GM21423 (cell line): ENCODE measurements around the gene CLIC2.
"Not testable (repeated sequence)": the region's sequence is repeated elsewhere in the genome, so short reads cannot be mapped to it uniquely, and the experiment has no call there.

Source experiments
- ATAC-seq: cut with Tn5 transposase; IDR thresholded peaks from one replicate; pipeline ENCODE4 v1.9.1; 2021; ENCODE audit warnings: mild to moderate bottlenecking, moderate library complexity; ENCODE audit not compliant: unreplicated experiment

The CLIC2 gene

GRCh38 chrX:155334486-155335336 is at the start of gene CLIC2:
CLIC2 (minus strand) TSS chrX:155334614; CDS start chrX:155334427, 187 bp downstream.
- ATAC-seq = peak; percentile 63

- peak; percentile 43 for ATAC-seq
These were observed 48.1 kb upstream of the CLIC2 start for GRCh38 chrX:155382529-155382967.

DNA sequence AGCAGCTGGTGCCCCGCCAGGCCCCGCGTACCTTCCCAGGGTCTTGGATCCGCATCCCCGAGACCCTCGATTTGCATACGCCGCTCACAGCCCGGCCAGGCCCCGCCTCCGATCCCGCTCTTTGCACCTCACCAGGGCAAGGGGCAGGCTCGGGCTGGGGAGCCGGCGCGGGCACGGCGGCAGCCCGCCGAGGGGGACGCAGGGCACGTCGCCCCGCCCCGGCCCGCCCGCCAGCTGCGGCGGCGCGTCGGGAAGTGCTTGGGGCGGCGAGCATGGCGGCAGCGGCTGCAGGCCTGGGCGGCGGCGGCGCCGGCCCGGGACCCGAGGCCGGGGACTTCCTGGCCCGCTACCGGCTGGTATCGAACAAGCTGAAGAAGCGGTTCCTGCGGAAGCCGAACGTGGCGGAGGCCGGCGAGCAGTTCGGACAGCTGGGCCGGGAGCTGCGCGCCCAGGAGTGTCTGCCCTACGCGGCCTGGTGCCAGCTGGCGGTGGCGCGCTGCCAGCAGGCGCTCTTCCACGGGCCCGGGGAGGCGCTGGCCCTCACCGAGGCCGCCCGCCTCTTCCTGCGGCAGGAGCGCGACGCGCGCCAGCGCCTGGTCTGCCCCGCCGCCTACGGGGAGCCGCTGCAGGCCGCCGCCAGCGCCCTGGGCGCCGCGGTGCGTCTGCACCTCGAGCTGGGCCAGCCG is 47.6 kb upstream of the CLIC2 start, which contains the start of gene F8A2:
Gene F8A2 (plus strand): TSS at position 253 of the 686 bp plus-strand sequence. CDS start 20 bp downstream, at position 273.
- peak; percentile 76 for ATAC-seq

- not testable (repeated sequence) for ATAC-seq
These were observed 45.4 kb upstream of the CLIC2 start for GRCh38 chrX:155379802-155380201.

DNA sequence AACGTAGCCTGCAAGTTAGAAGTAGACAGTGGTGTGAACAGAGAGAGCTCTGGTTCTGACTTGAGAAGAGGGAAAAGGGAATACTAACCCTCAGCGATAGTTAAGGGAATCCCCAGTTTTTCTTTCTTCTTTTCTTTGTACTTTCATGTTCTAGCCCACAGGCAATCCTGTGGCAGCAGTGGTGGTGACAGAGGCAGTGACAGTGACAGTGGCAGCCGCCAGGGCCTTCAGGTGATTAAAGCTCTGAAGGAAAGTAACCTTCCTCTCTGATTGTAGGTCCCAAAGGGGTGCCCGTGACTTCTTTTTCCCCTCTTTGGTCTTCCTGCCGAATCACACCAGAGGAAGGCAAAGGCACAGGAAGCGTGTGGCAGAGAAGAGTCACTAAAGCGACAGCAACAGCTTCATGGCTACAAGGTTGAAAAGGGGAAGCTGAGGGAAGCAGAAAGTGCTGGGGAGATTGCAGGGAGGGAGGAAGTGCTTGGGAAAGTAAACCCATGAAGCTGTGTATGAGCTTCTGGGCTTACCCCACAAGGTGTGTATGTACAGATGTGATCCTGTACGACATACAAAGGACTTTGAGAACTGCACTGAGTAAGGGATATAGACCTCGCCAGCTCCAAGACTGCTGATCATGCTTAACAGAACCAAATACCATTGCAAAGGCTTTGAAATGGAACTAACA is 39.5 kb upstream of the CLIC2 start:
- ATAC-seq = peak; percentile 90

- not testable (repeated sequence) for ATAC-seq
These were observed 29.3 kb upstream of the CLIC2 start for GRCh38 chrX:155363712-155364111.

DNA sequence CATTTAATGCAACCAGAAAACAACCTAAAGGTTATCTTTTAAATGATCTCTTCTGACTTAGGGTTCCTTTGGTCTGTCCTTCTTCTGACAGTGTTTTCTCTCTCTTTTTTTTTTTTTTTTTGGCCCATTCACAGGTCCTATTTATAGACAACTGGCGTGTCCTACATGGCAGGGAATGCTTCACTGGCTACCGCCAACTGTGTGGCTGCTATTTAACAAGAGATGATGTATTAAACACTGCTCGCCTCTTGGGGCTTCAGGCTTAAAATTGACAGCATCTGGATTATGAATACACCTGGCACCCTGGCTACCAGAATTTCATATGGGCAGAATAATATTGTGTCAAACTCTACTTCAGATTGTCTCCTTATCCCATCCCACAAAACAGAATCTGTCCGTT is 15.0 kb upstream of the CLIC2 start:
- not testable (repeated sequence) for ATAC-seq

DNA sequence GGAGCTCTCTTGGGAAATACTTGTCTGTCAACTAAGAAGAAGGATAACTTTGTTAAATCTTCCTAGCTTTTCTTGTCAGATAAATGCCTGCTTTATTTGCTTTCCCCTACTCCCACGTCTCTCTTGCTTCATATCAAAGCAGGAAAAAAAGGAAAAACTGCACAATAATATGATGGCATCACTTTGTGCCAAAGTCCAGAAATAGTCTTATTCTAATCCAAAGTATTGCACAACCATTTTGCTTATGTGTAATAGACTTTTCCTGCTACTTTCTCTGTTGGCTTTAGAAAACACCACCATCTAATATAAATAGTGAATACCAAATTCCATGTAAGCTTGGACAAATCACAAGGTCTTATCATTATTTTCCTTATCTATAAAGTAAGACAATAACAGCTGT is 11.3 kb upstream of the CLIC2 start:
- not testable (repeated sequence) for ATAC-seq

DNA sequence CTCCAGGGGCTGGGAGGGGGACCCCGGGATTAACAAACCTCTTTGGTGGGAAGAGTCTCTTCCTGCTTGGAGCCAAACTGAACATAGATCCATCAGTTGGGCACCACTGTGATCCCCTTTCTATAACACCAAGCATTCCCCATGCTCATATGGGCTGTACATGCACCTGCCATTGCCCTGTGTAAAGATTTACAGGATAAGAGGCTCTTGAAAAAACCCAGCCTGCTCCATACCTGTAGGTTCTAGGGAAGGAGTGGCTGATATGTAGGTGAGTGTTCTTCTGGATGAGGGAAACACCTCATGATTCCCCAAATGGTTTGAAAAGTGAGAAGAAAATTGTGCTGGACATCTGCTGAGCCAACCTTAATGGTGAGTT is 911 bp upstream of the CLIC2 start:
- not testable (repeated sequence) for ATAC-seq

- no peak for ATAC-seq
These were observed 792 bp downstream of the CLIC2 start for GRCh38 chrX:155333544-155334100.

DNA sequence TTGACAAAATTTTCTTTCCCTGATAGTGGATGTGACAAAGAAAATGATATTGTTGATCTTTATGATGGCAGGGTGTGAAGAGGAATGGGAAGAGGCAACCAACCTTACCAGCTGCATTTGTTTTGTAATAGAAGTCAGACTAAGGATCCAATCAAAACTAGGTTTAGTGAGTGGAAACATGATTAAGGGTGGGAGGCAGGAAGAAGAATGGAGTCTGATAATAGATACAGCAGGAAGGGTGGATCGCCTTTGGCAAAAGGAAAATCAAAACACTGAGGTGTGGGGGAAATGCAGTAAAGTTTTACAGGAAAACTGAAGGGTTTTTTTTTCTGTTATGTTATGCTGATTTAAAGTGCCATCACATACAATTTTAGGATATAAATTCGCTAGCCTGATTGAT is 3.4 kb downstream of the CLIC2 start:
- no peak for ATAC-seq

DNA sequence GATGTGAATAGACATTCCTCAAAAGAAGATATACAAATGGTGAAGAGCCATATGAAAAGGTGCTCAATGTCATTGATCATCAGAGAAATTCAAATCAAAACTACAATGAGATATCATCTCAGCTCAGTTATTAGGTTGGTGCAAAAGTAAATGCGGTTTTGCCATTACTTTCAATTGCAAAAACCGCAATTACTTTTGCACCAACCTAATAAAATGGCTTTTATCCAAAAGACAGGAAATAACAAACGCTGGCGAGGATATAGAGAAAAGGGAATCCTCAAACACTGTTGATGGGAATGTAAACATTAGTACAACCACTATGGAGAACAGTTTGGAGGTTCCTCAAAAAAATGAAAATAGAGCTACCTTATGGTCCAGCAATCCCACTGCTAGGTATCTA is 5.1 kb downstream of the CLIC2 start:
- no peak for ATAC-seq

DNA sequence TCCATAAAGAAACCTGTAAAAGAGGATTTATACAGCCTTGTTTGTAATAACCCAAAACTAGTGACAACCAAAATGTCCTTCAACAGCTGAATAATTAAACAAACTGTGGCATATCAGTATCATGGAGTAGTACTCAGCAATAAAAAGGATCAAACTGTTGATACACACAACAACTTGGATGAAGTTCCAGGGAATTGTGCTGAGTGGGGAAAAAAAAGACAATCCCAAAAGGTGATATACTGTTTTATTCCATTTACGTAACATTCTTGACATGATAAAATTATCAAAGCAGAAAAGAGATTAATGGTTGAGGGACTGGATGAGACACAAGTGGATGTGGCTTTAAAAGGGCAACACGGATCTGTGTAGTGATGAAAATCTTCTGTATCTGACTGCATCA is 7.8 kb downstream of the CLIC2 start:
- ATAC-seq = no peak

DNA sequence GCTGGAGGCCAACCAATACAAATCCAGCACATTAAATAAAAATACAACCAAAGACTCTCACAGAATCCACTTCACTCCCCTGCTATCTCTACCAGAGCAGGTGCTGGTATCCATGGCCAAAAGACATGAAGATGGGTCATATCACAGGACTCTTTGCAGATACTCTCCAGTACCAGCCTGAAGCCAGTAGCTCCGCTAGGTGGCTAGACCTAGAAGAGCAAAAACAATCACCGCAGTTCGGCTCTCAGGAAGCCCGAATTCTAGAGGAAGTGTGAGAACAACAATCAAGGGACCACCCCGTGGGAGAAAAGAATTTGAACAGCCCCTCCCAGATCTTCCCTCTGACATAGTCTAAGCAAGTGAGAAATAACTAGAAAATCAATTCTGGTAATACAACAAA is 20.2 kb downstream of the CLIC2 start:
- ATAC-seq = no peak

- ATAC-seq = no peak
These were observed 20.6 kb downstream of the CLIC2 start for GRCh38 chrX:155313766-155314165.

DNA sequence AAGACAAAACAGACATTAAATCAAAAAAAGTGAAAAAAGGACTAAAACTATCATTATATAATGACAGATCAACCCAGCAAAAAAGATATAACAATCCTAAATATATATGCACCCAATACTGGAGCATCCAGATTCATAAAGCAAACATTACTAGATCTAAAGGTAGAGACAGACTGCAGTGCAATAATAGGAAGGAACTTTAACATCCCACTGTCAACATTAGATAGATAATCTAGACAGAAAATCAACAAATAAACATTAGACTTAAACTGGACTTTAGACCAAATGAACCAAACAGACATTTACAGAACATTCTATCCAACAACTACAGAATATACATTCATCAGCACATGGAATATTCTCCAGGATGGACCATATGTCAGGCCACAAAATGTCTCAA is 40.6 kb downstream of the CLIC2 start:
- no peak for ATAC-seq

GRCh38 chrX:155279873-155280272 is 54.5 kb downstream of the CLIC2 start:
- ATAC-seq = no peak

DNA sequence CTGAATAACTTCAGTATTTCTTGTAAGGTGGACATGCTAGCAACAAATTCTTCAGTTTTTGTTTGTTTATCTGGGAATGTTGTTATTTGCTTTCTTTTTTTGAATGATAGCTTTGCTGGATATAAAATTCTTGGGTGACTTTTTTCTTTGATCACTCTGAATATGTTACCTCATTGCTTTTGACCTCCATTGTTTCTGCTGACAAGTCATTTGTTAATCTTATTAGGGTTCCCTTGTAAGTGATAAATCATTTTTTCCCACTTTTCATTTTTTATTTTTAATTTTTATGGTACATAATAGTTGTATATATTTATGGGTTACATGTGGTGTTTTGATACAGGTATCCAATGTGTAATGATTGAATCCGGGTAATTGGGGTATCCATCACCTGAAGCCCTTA is 63.4 kb downstream of the CLIC2 start:
- no peak for ATAC-seq

DNA sequence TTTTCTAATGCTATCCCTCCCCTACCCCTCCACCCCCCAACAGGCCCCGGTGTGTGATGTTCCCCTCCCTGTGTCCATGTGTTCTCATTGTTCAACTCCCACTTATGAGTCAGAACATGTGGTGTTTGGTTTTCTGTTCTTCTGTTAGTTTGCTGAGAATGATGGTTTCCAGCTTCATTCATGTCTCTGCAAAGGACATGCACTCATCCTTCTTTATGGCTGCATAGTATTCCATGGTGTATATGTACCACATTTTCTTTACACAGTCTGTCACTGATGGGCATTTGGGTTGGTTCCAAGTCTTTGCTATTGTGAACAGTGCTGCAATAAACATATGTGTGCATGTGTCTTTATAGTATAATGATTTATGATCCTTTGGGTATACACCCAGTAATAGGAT is 66.4 kb downstream of the CLIC2 start:
- not testable (repeated sequence) for ATAC-seq

GRCh38 chrX:155266439-155266838 is 68.0 kb downstream of the CLIC2 start:
- no peak for ATAC-seq
